H1 (cell line): ENCODE results near the gene PLB1. TPM values are rescaled to one million over a fixed set of nuclear protein-coding genes. Genes with fewer than 3 reads are reported as not detected.

ENCODE experiments used
- CTCF ChIA-PET: fragments of 300-600 bp; sonication (Branson Sonifier 250); formaldehyde crosslinking; loops from one replicate; lab custom pipeline; 2021; ENCODE audit not compliant: partially characterized antibody; lab: Charles Lee
- POLR2A ChIA-PET: fragments of 300-600 bp; sonication (Branson Sonifier 250); formaldehyde crosslinking; loops from one replicate; lab custom pipeline; 2021; ENCODE audit warnings: inconsistent platforms; ENCODE audit not compliant: partially characterized antibody; lab: Charles Lee
- DNase-seq, 2 experiments: peaks; one replicate each; pipeline versions ENCODE4 v3.0.0 to v3.0.0-alpha.2; 2010 to 2022; ENCODE audit warnings: low spot score in 2 of 2, low read depth in 1 of 2, mixed read lengths in 1 of 2
- FAIRE-seq: peaks from 2 replicates; lab custom pipeline; 2011; peaks lifted over from hg19 to GRCh38; lab: Jason Lieb, UNC
- H2AFZ ChIP-seq: 2 replicates; pipeline ENCODE4 v1.8.1; 2012; ENCODE audit warnings: low read length, inconsistent platforms
- H2AK5ac ChIP-seq: 2 replicates; pipeline ENCODE4 v1.6.1; 2013; ENCODE audit warnings: low read depth, low read length
- H2BK120ac ChIP-seq: replicated peaks from 2 replicates; pipeline ENCODE3; 2013; ENCODE audit warnings: low read depth, low read length, inconsistent platforms
- H2BK12ac ChIP-seq: 2 replicates; pipeline ENCODE4 v1.6.1; 2013; ENCODE audit warnings: low read depth, low read length
- H2BK15ac ChIP-seq: 2 replicates; pipeline ENCODE4 v1.6.1; 2013; ENCODE audit warnings: low read length
- H2BK20ac ChIP-seq: 2 replicates; pipeline ENCODE4 v1.6.1; 2013; ENCODE audit warnings: low read length
- H2BK5ac ChIP-seq: 2 replicates; pipeline ENCODE4 v1.6.1; 2013; ENCODE audit warnings: low read depth, low read length
- H3K14ac ChIP-seq: 2 replicates; pipeline ENCODE4 v1.6.1; 2013; ENCODE audit warnings: inconsistent platforms; ENCODE audit not compliant: insufficient read length
- H3K18ac ChIP-seq: 2 replicates; pipeline ENCODE4 v1.6.1; 2013; ENCODE audit warnings: low read length; ENCODE audit errors: extremely low read depth
- H3K23ac ChIP-seq: 2 replicates; pipeline ENCODE4 v1.6.1; 2013; ENCODE audit warnings: inconsistent platforms; ENCODE audit not compliant: insufficient read length
- H3K23me2 ChIP-seq: 2 replicates; pipeline ENCODE4 v1.6.1; 2013; ENCODE audit warnings: low read depth, low read length
- H3K27ac ChIP-seq: 2 replicates; pipeline ENCODE4 v1.6.1; 2011; ENCODE audit warnings: low read depth, low read length, inconsistent platforms
- H3K27me3 ChIP-seq, 4 experiments: replicated peaks in 1 of 4; 1 replicate in 1 of 4; 2 replicates in 3 of 4; pipeline versions ENCODE4 v1.6.1 to v1.8.1; 2011 to 2013; ENCODE audit warnings: low read length in 3 of 4, mild to moderate bottlenecking in 3 of 4, inconsistent platforms in 2 of 4, mixed read lengths in 2 of 4, moderate library complexity in 1 of 4; ENCODE audit not compliant: control insufficient read depth in 3 of 4, insufficient read depth in 3 of 4; ENCODE audit errors: extremely low read depth in 1 of 4
- H3K36me3 ChIP-seq, 4 experiments: 2 replicates each; pipeline versions ENCODE4 v1.6.1 to v1.8.1; 2011 to 2013; ENCODE audit warnings: mild to moderate bottlenecking in 4 of 4, low read length in 3 of 4, moderate library complexity in 2 of 4, control low read depth in 1 of 4, inconsistent platforms in 1 of 4; ENCODE audit not compliant: insufficient read depth in 4 of 4, control insufficient read depth in 2 of 4
- H3K4ac ChIP-seq: replicated peaks from 2 replicates; pipeline ENCODE3; 2013; ENCODE audit warnings: low read length, low read depth, mixed read lengths, inconsistent platforms; ENCODE audit not compliant: insufficient read length
- H3K4me1 ChIP-seq, 4 experiments: replicated peaks in 1 of 4; 1 replicate in 1 of 4; 2 replicates in 3 of 4; pipeline versions ENCODE4 v1.6.1 to v1.8.1; 2011 to 2013; ENCODE audit warnings: low read length in 3 of 4, inconsistent platforms in 2 of 4, mixed read lengths in 1 of 4; ENCODE audit not compliant: insufficient read depth in 4 of 4, control insufficient read depth in 3 of 4
- H3K4me2 ChIP-seq, 2 experiments: 2 replicates each; pipeline versions ENCODE4 v1.6.1 to v1.8.1; 2011 to 2013; ENCODE audit warnings: low read depth in 2 of 2, low read length in 2 of 2, control low read depth in 1 of 2, inconsistent platforms in 1 of 2, mild to moderate bottlenecking in 1 of 2; ENCODE audit not compliant: insufficient read depth in 1 of 2
- H3K4me3 ChIP-seq, 4 experiments: fragments of 200-600, 300-600 bp in 1 of 4; sonication (generic), shearing (Covaris generic), sonication (Bioruptor Twin) in 1 of 4; 2 replicates each; pipeline versions ENCODE4 v1.5.1 to v1.8.1; 2011 to 2016; ENCODE audit warnings: low read length in 4 of 4, low read depth in 3 of 4, control low read depth in 2 of 4, inconsistent platforms in 2 of 4, mild to moderate bottlenecking in 2 of 4, mixed read lengths in 1 of 4, moderate library complexity in 1 of 4; ENCODE audit not compliant: insufficient read depth in 2 of 4; ENCODE audit errors: extremely low read depth in 1 of 4
- H3K56ac ChIP-seq: replicated peaks from 2 replicates; pipeline ENCODE3; 2013; ENCODE audit warnings: low read depth, mild to moderate bottlenecking, mixed read lengths, low read length, inconsistent platforms; ENCODE audit not compliant: insufficient read length
- H3K79me1 ChIP-seq: 2 replicates; pipeline ENCODE4 v1.6.1; 2013; ENCODE audit warnings: low read depth, low read length, control low read depth
- H3K79me2 ChIP-seq, 2 experiments: 2 replicates each; pipeline versions ENCODE4 v1.6.1 to v1.8.1; 2012 to 2013; ENCODE audit warnings: low read length in 2 of 2, mild to moderate bottlenecking in 2 of 2, inconsistent platforms in 1 of 2; ENCODE audit not compliant: insufficient read depth in 2 of 2, control insufficient read depth in 1 of 2
- H3K9ac ChIP-seq, 4 experiments: replicated peaks in 1 of 4; 1 replicate in 1 of 4; 2 replicates in 3 of 4; pipeline versions ENCODE4 v1.6.1 to v1.8.1; 2011 to 2013; ENCODE audit warnings: low read depth in 3 of 4, low read length in 3 of 4, control low read depth in 2 of 4, mild to moderate bottlenecking in 2 of 4, moderate library complexity in 2 of 4, inconsistent platforms in 1 of 4; ENCODE audit errors: extremely low read depth in 1 of 4
- H3K9me3 ChIP-seq, 2 experiments: 2 replicates each; pipeline versions ENCODE4 v1.6.1 to v1.8.1; 2012 to 2013; ENCODE audit warnings: mild to moderate bottlenecking in 2 of 2, moderate library complexity in 2 of 2, control low read depth in 1 of 2, inconsistent platforms in 1 of 2, low read depth in 1 of 2, low read length in 1 of 2, mixed read lengths in 1 of 2; ENCODE audit not compliant: insufficient read depth in 2 of 2
- H4K20me1 ChIP-seq, 2 experiments: replicated peaks in 1 of 2; 2 replicates each; pipeline versions ENCODE3 to v1.8.1; 2011 to 2013; ENCODE audit warnings: inconsistent platforms in 2 of 2, low read length in 2 of 2, mild to moderate bottlenecking in 1 of 2; ENCODE audit not compliant: insufficient read depth in 2 of 2, control insufficient read depth in 1 of 2
- H4K5ac ChIP-seq: 2 replicates; pipeline ENCODE4 v1.6.1; 2013; ENCODE audit warnings: low read length, low read depth, mixed read lengths, inconsistent platforms; ENCODE audit not compliant: insufficient read length
- H4K8ac ChIP-seq: 2 replicates; pipeline ENCODE4 v1.8.0; 2013; ENCODE audit warnings: mild to moderate bottlenecking, moderate library complexity, low read length, inconsistent platforms; ENCODE audit not compliant: insufficient read depth; ENCODE audit errors: extremely low read depth
- H4K91ac ChIP-seq: replicated peaks from 2 replicates; pipeline ENCODE3; 2013; ENCODE audit warnings: low read length, mixed read lengths, inconsistent platforms; ENCODE audit not compliant: insufficient read length
- BRCA1 ChIP-seq: IDR thresholded peaks from 2 replicates; pipeline ENCODE4 v1.6.1; 2012; ENCODE audit warnings: low read depth, low read length, improper control_type of control experiment
- CBX8 ChIP-seq: fragments of 300-800, 300-1000 bp; sonication (generic); IDR thresholded peaks from 2 replicates; pipeline ENCODE4 v1.7.1; 2016; ENCODE audit warnings: low read depth, low read length, borderline replicate concordance
- CEBPB ChIP-seq: IDR thresholded peaks from 2 replicates; pipeline ENCODE4 v1.6.1; 2012; ENCODE audit warnings: low read depth, low read length
- GTF2F1 ChIP-seq: IDR thresholded peaks from 2 replicates; pipeline ENCODE4 v1.6.1; 2012; ENCODE audit warnings: low read depth, low read length, improper control_type of control experiment, borderline replicate concordance
- HDAC2 ChIP-seq, 2 experiments: fragments of 300-600 bp in 1 of 2; sonication (generic) in 1 of 2; IDR thresholded peaks; 2 replicates each; pipeline ENCODE4 v1.6.1; 2011 to 2012; ENCODE audit warnings: low read depth in 2 of 2, low read length in 2 of 2, mild to moderate bottlenecking in 2 of 2, moderate library complexity in 2 of 2, borderline replicate concordance in 1 of 2, inconsistent platforms in 1 of 2
- JUN ChIP-seq: IDR thresholded peaks from 2 replicates; pipeline ENCODE4 v1.6.1; 2011; ENCODE audit warnings: low read depth, mild to moderate bottlenecking, improper control_type of control experiment, low read length
- KDM5A ChIP-seq: fragments of 200-600 bp; IDR thresholded peaks from 2 replicates; pipeline ENCODE4 v1.7.1; 2012; ENCODE audit warnings: mild to moderate bottlenecking, low read length, inconsistent platforms, mixed read lengths
- NANOG ChIP-seq: IDR thresholded peaks from 2 replicates; pipeline ENCODE4 v1.6.1; 2011; ENCODE audit warnings: low read length, low read depth, mild to moderate bottlenecking, inconsistent platforms; ENCODE audit not compliant: insufficient read depth, poor library complexity, severe bottlenecking
- PHF8 ChIP-seq: fragments of 200-600 bp; sonication (generic); conservative IDR thresholded peaks from 2 replicates; pipeline ENCODE4 v1.7.1; 2012; ENCODE audit warnings: low read depth, mild to moderate bottlenecking, inconsistent platforms, low read length, moderate library complexity
- RFX5 ChIP-seq: IDR thresholded peaks from 2 replicates; pipeline ENCODE4 v1.6.1; 2011; ENCODE audit warnings: low read depth, low read length, improper control_type of control experiment, borderline replicate concordance
- SIN3A ChIP-seq, 2 experiments: IDR thresholded peaks in 1 of 2; conservative IDR thresholded peaks in 1 of 2; 2 replicates each; pipeline ENCODE4 v1.6.1; 2011 to 2012; ENCODE audit warnings: low read length in 2 of 2, improper control_type of control experiment in 1 of 2, low read depth in 1 of 2, mild to moderate bottlenecking in 1 of 2
- SP2 ChIP-seq: IDR thresholded peaks from 2 replicates; pipeline ENCODE4 v1.6.1; 2012; ENCODE audit warnings: mild to moderate bottlenecking, low read length, inconsistent platforms
- SRF ChIP-seq: IDR thresholded peaks from 2 replicates; pipeline ENCODE4 v1.6.1; 2011; ENCODE audit warnings: mild to moderate bottlenecking, low read depth, low read length, moderate library complexity
- TCF12 ChIP-seq: IDR thresholded peaks from 2 replicates; pipeline ENCODE4 v1.6.1; 2011; ENCODE audit warnings: low read depth, mild to moderate bottlenecking, low read length
- YY1 ChIP-seq: IDR thresholded peaks from 2 replicates; pipeline ENCODE4 v1.6.1; 2011; ENCODE audit warnings: low read depth, mild to moderate bottlenecking, low read length
- WGBS, 2 experiments: shearing (Covaris generic) in 1 of 2; methylation state at CpG; one replicate each; pipeline versions ENCODE4 v1.1.6 to v1.1.7; 2013 to 2015; ENCODE audit warnings: low lambda C conversion rate in 2 of 2, mixed read lengths in 2 of 2, inconsistent platforms in 1 of 2, low coverage in 1 of 2, missing lambda C conversion rate in 1 of 2; ENCODE audit not compliant: insufficient replicate concordance in 2 of 2, insufficient coverage in 1 of 2, insufficient read length in 1 of 2; ENCODE audit errors: extremely low coverage in 1 of 2, missing lambda C conversion rate in 1 of 2; 5-methylcytosine and 5-hydroxymethylcytosine counted together
- polyA plus RNA-seq, 7 experiments: library from polyadenylated mRNA; depleted of rRNA in 3 of 7; stranded (reverse) in 5 of 7; unstranded in 2 of 7; fragments of >200 nt in 5 of 7; fragments of 200-250 nt in 2 of 7; gene quantifications; 1 replicate in 5 of 7; 2 replicates in 1 of 7; 4 replicates in 1 of 7; pipeline versions ENCODE4 v1.2.1 to v1.2.3, GENCODE V29; 2011 to 2013; ENCODE audit warnings: missing spikeins in 2 of 7, mixed read lengths in 2 of 7
- total RNA-seq: library from RNA; stranded (reverse); fragmentation: NEBNext Ultra II Directional; extraction: Animal tissue kit (Norgen Biotek cat#: 25700); gene quantifications from 2 replicates; pipeline ENCODE4 v1.2.1, GENCODE V29; 2021

Gene PLB1
- total and polyA plus RNA-seq, 2 of the 8 experiments (the other 6 are each of a cell fraction or from before 2014, with no cell fraction given): 0.20 to 0.36 TPM

- H4K91ac ChIP-seq: no peak overlapping the region
- H3K79me2 ChIP-seq: no peaks in the 10 kb centered on the region
- H4K20me1 ChIP-seq: no peaks in the 10 kb centered on the region
- H3K27ac ChIP-seq: no peak overlapping the region
- no peak overlapping the region for H4K8ac ChIP-seq
- H3K9ac ChIP-seq: no peak overlapping the region
- H2BK5ac ChIP-seq: no peak overlapping the region
- H3K4ac ChIP-seq: no peak overlapping the region
- 92% methylated on average over 5 of the region's 5 CpGs; no CpG with 5 or more reads in 1 of the 2 experiments for WGBS, 2 experiments
- CTCF ChIA-PET: interaction anchor here (9.6 kb wide), 1 partner anchor 11 kb away, joined by 55 read pairs; no protein-coding TSS in a partner anchor
- H2BK15ac ChIP-seq: no peak overlapping the region
- H3K4me3 ChIP-seq: no peak overlapping the region
- H3K4me1 ChIP-seq: no peaks in the 10 kb centered on the region
- H3K56ac ChIP-seq: no peak overlapping the region
- H4K5ac ChIP-seq: no peak overlapping the region
- no peak overlapping the region for H2BK20ac ChIP-seq
- H3K4me2 ChIP-seq: no peak overlapping the region
- H3K23ac ChIP-seq: no peak overlapping the region
- no peak overlapping the region for H3K14ac ChIP-seq
- no peak overlapping the region for H2BK12ac ChIP-seq
- no peak overlapping the region for H2AFZ ChIP-seq
- no peak overlapping the region for H2BK120ac ChIP-seq
- H3K27me3 ChIP-seq: no peaks in the 10 kb centered on the region
- POLR2A ChIA-PET: no interaction called here
- H3K79me1 ChIP-seq: no peaks in the 10 kb centered on the region
- DNase-seq (no peak), FAIRE-seq (no peak)
- H3K23me2 ChIP-seq: no peaks in the 10 kb centered on the region
- no peaks in the 10 kb centered on the region for H3K9me3 ChIP-seq
- no peak overlapping the region for H3K18ac ChIP-seq
- no peak overlapping the region for H2AK5ac ChIP-seq
- H3K36me3 ChIP-seq: no peaks in the 10 kb centered on the region
- no peak for TF ChIP-seq KDM5A
- no peak for TF ChIP-seq SIN3A (conservative IDR thresholded peaks at IDR 0.05 in 1 of 2, IDR thresholded peaks at IDR 0.05 in 1 of 2; ENCODE audit: low read depth in 1 of 2, low read length in 2 of 2)
- no peak for TF ChIP-seq CBX8
- TF ChIP-seq SRF: no peak
- no peak for TF ChIP-seq PHF8
- no peak for TF ChIP-seq CEBPB
- TF ChIP-seq HDAC2 (IDR thresholded peaks at IDR 0.05; ENCODE audit: borderline replicate concordance in 1 of 2, low read depth in 2 of 2, low read length in 2 of 2): no peak
- TF ChIP-seq TCF12: no peak
- TF ChIP-seq NANOG: no peak
- no peak for TF ChIP-seq GTF2F1
- no peak for TF ChIP-seq BRCA1
- no peak for TF ChIP-seq YY1
- no peak for TF ChIP-seq JUN
- TF ChIP-seq SP2: no peak
- TF ChIP-seq RFX5: no peak
These were observed 80.9 kb downstream of the PLB1 start for GRCh38 chr2:28576714-28577113.
